Nephron progenitor cell (in vitro differentiated cells): ENCODE results near the gene FLAD1.

Source experiments
- DNase-seq: peaks from one replicate; pipeline ENCODE4 v3.0.0; 2021
- H3K27ac Mint-ChIP-seq: 2 replicates; pipeline ENCODE4 v1.8.0; 2021; ENCODE audit warnings: mild to moderate bottlenecking, moderate library complexity, mixed read lengths
- H3K27me3 Mint-ChIP-seq: 2 replicates; pipeline ENCODE4 v1.8.0; 2021; ENCODE audit warnings: mild to moderate bottlenecking, low read depth, mixed read lengths; ENCODE audit not compliant: poor library complexity
- H3K36me3 Mint-ChIP-seq: 2 replicates; pipeline ENCODE4 v1.8.0; 2021; ENCODE audit warnings: low read depth, mixed read lengths
- H3K4me1 Mint-ChIP-seq: 2 replicates; pipeline ENCODE4 v1.8.0; 2021; ENCODE audit warnings: mixed read lengths
- H3K4me3 Mint-ChIP-seq: 2 replicates; pipeline ENCODE4 v1.8.0; 2021; ENCODE audit warnings: mild to moderate bottlenecking, moderate library complexity, mixed read lengths
- H3K9me3 Mint-ChIP-seq: 2 replicates; pipeline ENCODE4 v1.8.0; 2021; ENCODE audit warnings: mild to moderate bottlenecking, moderate library complexity, mixed read lengths
- TF ChIP-seq, protein P1 (sequence below): fragments of 200-600 bp; sonication (generic); IDR thresholded peaks from 2 replicates; pipeline ENCODE4 v1.5.0; 2021; ENCODE audit warnings: antibody characterized with exemption

Gene FLAD1

GRCh38 chr1:154959426-154959780 lies 23.7 kb upstream of the FLAD1 start:
- TF ChIP-seq, protein P1, sequence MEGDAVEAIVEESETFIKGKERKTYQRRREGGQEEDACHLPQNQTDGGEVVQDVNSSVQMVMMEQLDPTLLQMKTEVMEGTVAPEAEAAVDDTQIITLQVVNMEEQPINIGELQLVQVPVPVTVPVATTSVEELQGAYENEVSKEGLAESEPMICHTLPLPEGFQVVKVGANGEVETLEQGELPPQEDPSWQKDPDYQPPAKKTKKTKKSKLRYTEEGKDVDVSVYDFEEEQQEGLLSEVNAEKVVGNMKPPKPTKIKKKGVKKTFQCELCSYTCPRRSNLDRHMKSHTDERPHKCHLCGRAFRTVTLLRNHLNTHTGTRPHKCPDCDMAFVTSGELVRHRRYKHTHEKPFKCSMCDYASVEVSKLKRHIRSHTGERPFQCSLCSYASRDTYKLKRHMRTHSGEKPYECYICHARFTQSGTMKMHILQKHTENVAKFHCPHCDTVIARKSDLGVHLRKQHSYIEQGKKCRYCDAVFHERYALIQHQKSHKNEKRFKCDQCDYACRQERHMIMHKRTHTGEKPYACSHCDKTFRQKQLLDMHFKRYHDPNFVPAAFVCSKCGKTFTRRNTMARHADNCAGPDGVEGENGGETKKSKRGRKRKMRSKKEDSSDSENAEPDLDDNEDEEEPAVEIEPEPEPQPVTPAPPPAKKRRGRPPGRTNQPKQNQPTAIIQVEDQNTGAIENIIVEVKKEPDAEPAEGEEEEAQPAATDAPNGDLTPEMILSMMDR: no peak
- H3K27me3 Mint-ChIP-seq: no peaks in the 10 kb centered on the region
- H3K36me3 Mint-ChIP-seq: peaks cover 12% of the 10 kb centered on the region
- H3K4me3 Mint-ChIP-seq: peak overlapping the region; percentile 97
- no peak overlapping the region for H3K27ac Mint-ChIP-seq
- H3K9me3 Mint-ChIP-seq: no peaks in the 10 kb centered on the region
- H3K4me1 Mint-ChIP-seq: peaks cover 69% of the 10 kb centered on the region
- DNase-seq: no peak

- Mint-ChIP-seq H3K4me1 (peaks cover 57% of the 10 kb centered on the region), H3K27ac (peak overlapping the region; percentile 97), H3K27me3 (no peaks in the 10 kb centered on the region), H3K36me3 (peaks cover 24% of the 10 kb centered on the region), H3K9me3 (no peaks in the 10 kb centered on the region), H3K4me3 (peak overlapping the region; percentile 97)
- TF ChIP-seq, protein P1: no peak
- no peak for DNase-seq
These were observed 22.6 kb upstream of the FLAD1 start for GRCh38 chr1:154960446-154961136.

DNA sequence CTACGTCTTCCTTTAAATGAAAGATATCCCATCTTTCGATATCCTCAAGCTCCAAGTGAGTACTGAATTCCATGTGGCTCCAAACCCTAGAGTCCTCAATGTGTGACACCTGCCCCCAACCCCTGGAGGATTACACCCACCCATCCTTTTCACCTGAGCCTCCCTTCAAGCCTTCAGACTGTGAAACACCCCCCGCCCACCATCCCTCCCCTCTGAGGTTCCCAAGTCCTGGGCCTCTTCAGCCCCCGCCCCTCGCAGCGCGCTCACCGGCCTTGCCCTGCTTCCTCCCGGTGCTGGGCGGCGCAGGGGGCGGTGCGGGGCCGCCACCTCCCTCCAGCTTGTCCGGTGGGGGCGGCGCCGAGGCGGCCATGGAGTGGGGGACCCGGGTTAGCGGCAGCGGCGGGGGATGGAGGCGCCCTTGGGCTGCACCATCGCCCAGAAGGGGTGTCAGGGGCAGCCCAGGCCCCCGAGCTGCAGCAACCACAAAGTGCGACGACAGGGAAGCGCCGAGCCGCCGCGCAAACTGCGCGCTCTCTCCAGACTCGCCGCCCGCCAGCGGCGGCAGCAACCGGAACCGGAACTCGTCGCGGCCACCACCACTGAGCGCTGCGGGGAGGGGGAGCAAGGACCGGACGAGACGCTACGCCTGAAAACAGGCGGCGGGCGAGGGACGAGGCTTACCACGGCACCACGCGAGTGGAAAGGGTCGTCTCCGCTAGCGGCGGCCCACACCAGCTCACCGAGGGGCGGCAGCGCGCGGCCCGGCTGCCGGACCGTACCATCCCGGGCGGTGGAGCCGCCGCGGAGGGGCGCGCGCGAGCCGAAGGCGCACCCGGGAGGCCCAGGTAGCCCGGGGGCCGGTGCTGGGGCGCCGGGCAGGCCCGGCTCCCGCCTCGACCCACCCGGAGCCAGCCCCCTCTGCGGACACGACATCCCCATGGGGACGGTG lies 21.7 kb upstream of the FLAD1 start, which contains the start of gene PYGO2:
PYGO2 (minus strand) TSS at position 576 of the 949 bp plus-strand sequence; CDS start at position 370, 206 bp downstream.
- Mint-ChIP-seq H3K9me3 (no peaks in the 10 kb centered on the region), H3K27ac (peak within 1 kb of the TSS; percentile 97), H3K4me3 (peak within 1 kb of the TSS; percentile 97), H3K36me3 (peaks cover 26% of the 10 kb centered on the region), H3K27me3 (no peaks in the 10 kb centered on the region), H3K4me1 (peaks cover 48% of the 10 kb centered on the region)
- TF ChIP-seq, protein P1: no peak
- DNase-seq: peak; percentile 83

DNA sequence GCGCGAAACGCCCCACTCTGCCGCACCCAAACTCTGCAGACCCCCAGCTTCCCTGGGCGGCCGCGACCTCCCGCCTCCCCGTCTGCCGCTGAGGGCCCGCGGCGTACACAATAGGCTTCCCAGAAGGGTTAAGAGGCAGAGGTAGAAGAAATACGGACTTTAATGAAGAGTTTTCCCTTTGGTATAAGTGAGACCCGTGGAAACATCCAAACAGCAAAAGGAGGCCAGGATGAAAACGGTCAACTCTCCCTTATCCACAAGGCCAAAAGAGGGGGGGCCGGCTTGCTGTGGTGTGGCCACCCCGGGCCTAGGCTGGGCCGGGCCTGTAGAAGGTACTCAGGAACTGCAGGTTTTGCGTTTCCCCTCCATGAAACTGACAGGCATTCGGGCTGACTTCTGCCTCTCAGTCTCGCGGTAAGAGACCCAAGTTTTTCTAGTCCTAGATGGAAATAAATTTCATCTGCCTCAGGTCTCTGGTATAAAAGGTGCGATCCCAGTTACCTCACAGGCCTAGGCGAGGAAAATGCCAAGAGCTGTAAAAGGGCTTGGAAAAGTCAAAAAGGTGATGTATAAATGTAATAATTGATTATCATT lies 20.9 kb upstream of the FLAD1 start:
- H3K27ac Mint-ChIP-seq: peak overlapping the region; percentile 94
- TF ChIP-seq, protein P1: no peak

GRCh38 chr1:154962795-154963330 lies 20.3 kb upstream of the FLAD1 start:
- DNase-seq: no peak
- TF ChIP-seq, protein P1: no peak
- no peaks in the 10 kb centered on the region for H3K27me3 Mint-ChIP-seq
- peaks cover 40% of the 10 kb centered on the region for H3K36me3 Mint-ChIP-seq
- peak overlapping the region; percentile 89 for H3K4me3 Mint-ChIP-seq
- peak overlapping the region; percentile 59 for H3K27ac Mint-ChIP-seq
- H3K4me1 Mint-ChIP-seq: peaks cover 41% of the 10 kb centered on the region
- H3K9me3 Mint-ChIP-seq: no peaks in the 10 kb centered on the region

More for the DNA sequence above, 20.9 kb upstream of the FLAD1 start:
- H3K9me3 Mint-ChIP-seq: no peaks in the 10 kb centered on the region
- peak overlapping the region; percentile 89 for H3K4me3 Mint-ChIP-seq
- no peak for DNase-seq
- H3K4me1 Mint-ChIP-seq: peaks cover 44% of the 10 kb centered on the region
- no peaks in the 10 kb centered on the region for H3K27me3 Mint-ChIP-seq
- H3K36me3 Mint-ChIP-seq: peaks cover 34% of the 10 kb centered on the region
